Vagina (tissue), 2 donors: ENCODE results near the gene C19orf53.

Source experiments
- CTCF ChIP-seq, 3 experiments: fragments of 450-650 bp in 2 of 3; fragments of 200-600 bp in 1 of 3; sonication (generic) in 1 of 3; IDR thresholded peaks; one replicate each; pipeline ENCODE4 v1.5.1; 2017 to 2019; ENCODE audit warnings: antibody characterized with exemption in 3 of 3, mild to moderate bottlenecking in 2 of 3, moderate library complexity in 2 of 3
- POLR2A ChIP-seq, 2 donors: fragments of 450-650 bp; IDR thresholded peaks; one replicate each; pipeline ENCODE4 v1.6.1; 2017; ENCODE audit warnings: antibody characterized with exemption in 2 of 2, mild to moderate bottlenecking in 2 of 2, moderate library complexity in 2 of 2

- TF ChIP-seq POLR2A (IDR thresholded peaks at IDR 0.05) (no peak), CTCF (IDR thresholded peaks at IDR 0.05) (no peak)
Observed at GRCh38 chr19:13817615-13818371, 43.5 kb downstream of the C19orf53 start.
